Measurements from ENCODE around the gene MFSD12.
"Not testable (repeated sequence)": the region's sequence is repeated elsewhere in the genome, so short reads cannot be mapped to it uniquely, and the experiment has no call there.

The MFSD12 gene

DNA sequence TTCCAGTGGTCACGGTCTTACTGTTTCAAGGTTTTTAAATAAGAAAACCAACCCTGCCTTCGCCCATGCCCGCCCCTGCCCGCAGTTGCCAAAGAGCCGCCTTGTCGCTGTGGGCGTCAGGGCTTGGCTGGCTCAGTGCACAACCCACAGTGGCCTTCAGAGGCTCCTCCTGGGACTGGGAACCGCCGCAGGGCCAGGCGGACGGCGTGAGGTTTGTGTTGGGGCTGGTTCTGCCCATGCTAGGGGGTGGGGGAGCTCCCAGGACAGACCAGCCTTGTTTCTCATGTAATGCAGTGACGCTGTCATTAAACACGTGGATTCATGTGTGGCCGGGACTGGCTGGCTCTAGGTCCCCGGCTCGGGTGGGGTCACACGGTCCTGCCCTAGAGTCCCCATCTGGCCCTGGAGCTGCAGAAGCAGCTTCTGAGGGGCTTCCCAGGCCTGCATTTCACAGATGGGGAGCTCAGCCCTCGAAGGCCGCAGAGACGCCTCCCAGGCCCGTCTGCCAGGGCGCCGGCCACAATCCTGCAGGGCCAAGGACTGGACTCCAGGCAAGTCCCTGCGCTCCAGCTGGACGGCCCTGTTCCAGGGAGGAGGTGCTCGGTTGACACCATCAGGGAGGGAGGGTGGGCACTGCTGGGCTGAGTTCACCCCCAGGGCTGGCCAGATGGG, 20.8 kb downstream of the MFSD12 start:
- DNase-seq (ENCODE audit: low read depth) = no peak

DNA sequence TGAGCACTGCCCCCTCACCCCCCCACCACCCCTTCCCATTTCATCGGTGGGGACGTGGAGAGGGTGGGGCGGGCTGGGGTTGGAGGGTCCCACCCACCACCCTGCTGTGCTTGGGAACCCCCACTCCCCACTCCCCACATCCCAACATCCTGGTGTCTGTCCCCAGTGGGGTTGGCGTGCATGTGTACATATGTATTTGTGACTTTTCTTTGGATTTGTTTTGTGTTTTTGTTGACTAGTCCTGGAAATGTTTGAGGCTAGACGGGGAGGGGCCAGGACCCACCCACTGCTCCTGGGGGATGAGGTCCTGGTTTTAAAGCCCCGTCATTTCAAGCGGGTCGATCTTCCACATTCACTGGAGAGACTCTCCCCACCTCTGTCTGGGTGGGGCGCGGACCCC, 21.4 kb downstream of the MFSD12 start:
- no peak for DNase-seq (ENCODE audit: low read depth)

GRCh38 chr19:3535563-3535965, 21.8 kb downstream of the MFSD12 start:
- no peak for DNase-seq (ENCODE audit: low read depth)

- no peak for DNase-seq (ENCODE audit: low read depth)
Observed at GRCh38 chr19:3535235-3535535, 22.2 kb downstream of the MFSD12 start.

- no peak for DNase-seq (ENCODE audit: low read depth)
Observed at GRCh38 chr19:3534375-3535234, 22.8 kb downstream of the MFSD12 start.

- DNase-seq (ENCODE audit: low read depth) = no peak
Observed at GRCh38 chr19:3533563-3534216, 23.7 kb downstream of the MFSD12 start.

- DNase-seq (ENCODE audit: low read depth) = no peak
Observed at GRCh38 chr19:3533033-3533432, 24.4 kb downstream of the MFSD12 start.

DNA sequence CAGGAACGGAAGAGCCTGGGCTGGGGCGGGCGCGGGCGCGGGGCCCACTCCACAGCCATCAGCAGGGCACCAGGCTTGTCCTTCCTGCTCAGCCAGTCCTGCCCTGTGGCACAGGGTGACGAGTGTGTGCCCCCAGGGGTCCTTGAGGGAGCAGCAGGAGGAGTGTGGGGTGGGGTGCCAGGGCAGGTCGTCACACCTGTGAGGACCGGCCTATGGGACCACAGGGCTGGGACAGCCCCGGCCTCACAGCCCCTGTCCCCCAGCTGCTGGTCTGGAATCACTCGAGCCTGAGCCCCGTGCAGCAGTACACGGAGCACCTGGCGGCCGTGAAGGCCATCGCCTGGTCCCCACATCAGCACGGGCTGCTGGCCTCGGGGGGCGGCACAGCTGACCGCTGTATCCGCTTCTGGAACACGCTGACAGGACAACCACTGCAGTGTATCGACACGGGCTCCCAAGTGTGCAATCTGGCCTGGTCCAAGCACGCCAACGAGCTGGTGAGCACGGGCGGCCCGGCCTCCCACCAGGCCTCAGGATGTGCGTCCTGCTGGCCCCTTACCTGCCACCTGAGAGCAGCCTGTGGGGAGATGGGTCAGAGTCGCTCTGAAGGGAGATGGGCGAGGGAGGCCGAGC, 25.1 kb downstream of the MFSD12 start:
- no peak for DNase-seq (ENCODE audit: low read depth)

GRCh38 chr19:3531716-3532115, 25.7 kb downstream of the MFSD12 start:
- DNase-seq (ENCODE audit: low read depth) = no peak

- no peak for DNase-seq (ENCODE audit: low read depth)
Observed at GRCh38 chr19:3530389-3530788, 27.0 kb downstream of the MFSD12 start.

- not testable (repeated sequence) for DNase-seq (ENCODE audit: low read depth)
Observed at GRCh38 chr19:3529299-3529698, 28.1 kb downstream of the MFSD12 start.

- DNase-seq (ENCODE audit: low read depth) = no peak
Observed at GRCh38 chr19:3528539-3529211, 28.7 kb downstream of the MFSD12 start.

DNA sequence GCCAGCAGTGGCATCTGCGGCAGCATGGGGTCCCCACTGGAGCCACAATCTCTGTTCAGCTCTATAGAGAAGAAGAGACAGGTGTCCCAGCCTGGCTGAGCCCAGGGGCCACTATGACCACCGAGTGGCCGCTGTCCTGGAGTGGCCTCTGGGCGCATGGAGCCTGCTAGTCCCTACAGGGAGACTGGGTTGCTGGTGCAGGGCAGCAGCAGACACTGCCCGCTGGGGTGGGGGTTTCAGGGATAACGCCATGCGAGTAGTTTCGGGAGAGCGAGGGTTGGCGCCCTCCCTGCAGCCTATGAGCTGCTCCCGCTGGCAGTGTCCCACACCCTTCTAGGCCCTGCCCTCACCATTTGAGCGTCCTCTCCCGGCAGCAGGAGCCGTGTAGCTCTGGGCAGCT, 29.3 kb downstream of the MFSD12 start:
- no peak for DNase-seq (ENCODE audit: low read depth)

GRCh38 chr19:3527238-3527910, 30.0 kb downstream of the MFSD12 start:
- no peak for DNase-seq (ENCODE audit: low read depth)

GRCh38 chr19:3526507-3527237, 30.7 kb downstream of the MFSD12 start:
- DNase-seq (ENCODE audit: low read depth) = no peak

GRCh38 chr19:3524904-3525451, 32.4 kb downstream of the MFSD12 start:
- DNase-seq (ENCODE audit: low read depth) = no peak

DNA sequence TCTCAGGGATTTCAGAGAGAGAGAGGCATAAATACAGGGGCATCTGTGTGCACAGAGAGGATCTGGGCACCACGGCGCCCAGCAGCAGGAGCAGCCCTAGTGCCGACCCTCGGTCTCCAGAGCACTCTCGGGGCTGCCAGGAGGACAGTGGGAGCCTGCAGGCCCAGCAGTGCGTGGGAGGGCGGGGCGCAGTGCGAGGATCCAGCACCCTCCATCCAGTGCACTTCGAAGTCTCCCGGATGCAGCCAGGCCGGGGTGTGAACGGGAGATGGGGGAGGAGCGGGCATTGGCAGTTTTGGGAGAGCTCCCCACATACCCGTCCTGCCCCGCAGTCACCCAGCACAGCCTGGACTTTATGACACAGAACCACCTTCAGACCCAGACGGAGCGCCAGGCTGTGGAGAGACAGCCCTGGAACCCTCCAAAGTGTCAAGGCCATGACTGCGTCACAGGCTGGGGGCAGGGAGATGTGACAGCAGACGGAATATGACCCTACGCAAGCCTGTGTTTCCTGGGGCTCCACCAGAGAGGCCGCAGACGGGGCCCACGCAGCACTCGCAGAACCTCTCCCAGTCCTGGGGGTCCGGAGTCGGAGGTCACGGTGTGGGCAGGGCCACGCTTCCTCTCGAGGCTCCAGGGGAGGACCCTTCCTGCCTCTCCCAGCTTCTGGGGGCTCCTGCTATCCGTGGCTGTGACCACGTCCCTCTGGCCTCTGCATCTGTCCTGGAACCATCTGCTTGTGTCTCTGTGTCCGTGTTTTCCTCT, 33.1 kb downstream of the MFSD12 start:
- no peak for DNase-seq (ENCODE audit: low read depth)

DNA sequence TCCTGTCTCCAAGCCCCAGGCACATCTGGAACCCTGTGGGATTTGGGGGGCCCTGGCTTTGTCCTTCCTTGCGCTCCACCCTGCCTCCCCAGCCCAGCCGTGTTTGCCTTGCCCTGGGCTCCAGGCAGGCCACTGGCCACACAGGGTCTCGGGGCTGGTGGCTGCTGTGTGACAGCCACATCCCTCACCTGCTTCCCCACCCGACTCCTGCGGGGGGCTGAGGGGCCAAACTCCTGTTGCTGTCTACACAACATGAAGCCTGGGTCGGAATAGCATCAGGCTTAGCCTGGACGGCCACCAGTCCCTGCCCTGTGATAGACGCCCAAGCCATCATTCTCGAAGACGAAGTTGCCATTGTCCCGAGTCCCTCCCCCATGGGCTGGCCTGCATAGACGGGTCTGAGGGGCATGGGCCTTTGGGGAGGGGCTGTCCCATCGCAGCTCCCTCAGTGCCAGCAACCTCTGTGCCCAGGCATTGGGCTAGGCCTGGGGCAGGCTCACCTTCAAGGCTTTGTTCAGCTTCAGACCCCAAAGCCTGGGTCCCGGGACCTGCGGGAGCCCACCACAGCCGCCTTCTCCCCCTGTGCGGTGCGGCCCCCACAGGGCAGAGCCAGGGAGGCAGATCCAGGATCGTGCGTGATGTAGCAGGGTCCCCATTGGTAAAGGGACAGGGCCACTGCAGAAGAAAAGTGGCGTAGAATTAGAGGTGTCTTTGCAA, 33.9 kb downstream of the MFSD12 start:
- DNase-seq (ENCODE audit: low read depth) = no peak

All from fibroblast of the conjunctiva (primary cell).